Keratinocyte (primary cell): ENCODE data around the gene STEAP1B. TPM values are rescaled to one million over a fixed set of nuclear protein-coding genes. Genes with fewer than 3 reads are reported as not detected.

Experiments
- DNase-seq: peaks from one replicate; pipeline ENCODE4 v3.0.0-alpha.2; 2011; ENCODE audit warnings: low read depth, missing footprints, low spot score
- FAIRE-seq: peaks from 2 replicates; lab custom pipeline; 2011; peaks lifted over from hg19 to GRCh38; lab: Jason Lieb, UNC
- H2AFZ ChIP-seq: 2 replicates; pipeline ENCODE4 v1.6.0; 2012; ENCODE audit warnings: low read length, control low read depth, inconsistent platforms; ENCODE audit not compliant: control insufficient read depth
- H3K27ac ChIP-seq: 2 replicates; pipeline ENCODE4 v1.5.1; 2011; ENCODE audit warnings: low read length; ENCODE audit not compliant: control insufficient read depth, insufficient read depth
- H3K27me3 ChIP-seq: 3 replicates; pipeline ENCODE4 v1.6.0; 2011; ENCODE audit warnings: low read length; ENCODE audit not compliant: control insufficient read depth, insufficient read depth; ENCODE audit errors: extremely low read depth
- H3K36me3 ChIP-seq, 2 experiments: 2 replicates in 1 of 2; 3 replicates in 1 of 2; pipeline ENCODE4 v1.5.1; 2011; ENCODE audit warnings: low read length in 2 of 2, mild to moderate bottlenecking in 1 of 2; ENCODE audit not compliant: control insufficient read depth in 2 of 2, insufficient read depth in 2 of 2; ENCODE audit errors: extremely low read depth in 1 of 2
- H3K4me1 ChIP-seq: 3 replicates; pipeline ENCODE4 v1.5.1; 2011; ENCODE audit warnings: low read length; ENCODE audit not compliant: control insufficient read depth, insufficient read depth; ENCODE audit errors: extremely low read depth
- H3K4me2 ChIP-seq: 3 replicates; pipeline ENCODE4 v1.6.0; 2011; ENCODE audit warnings: low read depth, low read length; ENCODE audit not compliant: control insufficient read depth, insufficient read depth; ENCODE audit errors: extremely low read depth
- H3K4me3 ChIP-seq, 3 experiments: fragments of 200-600 bp in 1 of 3; sonication (generic) in 1 of 3; 2 replicates in 2 of 3; 3 replicates in 1 of 3; pipeline ENCODE4 v1.5.1; 2011 to 2016; ENCODE audit warnings: low read length in 3 of 3, mild to moderate bottlenecking in 3 of 3, control low read depth in 2 of 3, inconsistent platforms in 1 of 3, low read depth in 1 of 3, mixed read lengths in 1 of 3, mixed run types in 1 of 3, moderate library complexity in 1 of 3; ENCODE audit not compliant: control insufficient read depth in 2 of 3, insufficient read depth in 2 of 3; ENCODE audit errors: extremely low read depth in 1 of 3
- H3K79me2 ChIP-seq: 2 replicates; pipeline ENCODE4 v1.6.0; 2012; ENCODE audit warnings: low read length; ENCODE audit not compliant: control insufficient read depth, insufficient read depth
- H3K9ac ChIP-seq: 3 replicates; pipeline ENCODE4 v1.6.0; 2011; ENCODE audit warnings: low read length; ENCODE audit not compliant: control insufficient read depth, insufficient read depth; ENCODE audit errors: extremely low read depth
- H3K9me1 ChIP-seq: 3 replicates; pipeline ENCODE4 v1.6.0; 2011; ENCODE audit warnings: low read length; ENCODE audit not compliant: control insufficient read depth, insufficient read depth; ENCODE audit errors: extremely low read depth
- H3K9me3 ChIP-seq: 2 replicates; pipeline ENCODE4 v1.5.1; 2012; ENCODE audit warnings: low read depth, low read length; ENCODE audit not compliant: control insufficient read depth
- H4K20me1 ChIP-seq: 3 replicates; pipeline ENCODE4 v1.6.0; 2011; ENCODE audit warnings: low read length; ENCODE audit not compliant: control insufficient read depth, insufficient read depth; ENCODE audit errors: extremely low read depth
- EZH2 ChIP-seq: IDR thresholded peaks from one replicate; pipeline ENCODE4 v1.6.1; 2012; ENCODE audit warnings: inconsistent platforms, mild to moderate bottlenecking, low read length, moderate library complexity
- dilution Hi-C: fragments of 300-500 bp; cut with MboI; formaldehyde crosslinking; loops from one replicate; pipeline ENCODE4 v1.7.0; 2020; ENCODE audit warnings: low sequenced_read_pairs; ENCODE audit not compliant: extremely low pct_ligation_motif_present
- polyA plus RNA-seq, 5 experiments: library from polyadenylated mRNA; depleted of rRNA in 3 of 5; stranded (reverse) in 3 of 5; stranded (forward) in 1 of 5; unstranded in 1 of 5; fragments of >200 nt; gene quantifications; 1 replicate in 1 of 5; 2 replicates in 3 of 5; 3 replicates in 1 of 5; pipeline versions ENCODE4 v1.2.1 to v1.2.3, GENCODE V29; 2011 to 2012; ENCODE audit warnings: missing spikeins in 2 of 5, low read depth in 1 of 5, low replicate concordance in 1 of 5
- TF ChIP-seq, protein P1 (sequence below), 3 experiments: IDR thresholded peaks in 1 of 3; conservative IDR thresholded peaks in 1 of 3; optimal IDR thresholded peaks in 1 of 3; 2 replicates in 2 of 3; 3 replicates in 1 of 3; pipeline versions ENCODE3 to v1.5.1; 2011; ENCODE audit warnings: low read length in 3 of 3, mild to moderate bottlenecking in 3 of 3, moderate library complexity in 2 of 3, control low read depth in 1 of 3, inconsistent platforms in 1 of 3; ENCODE audit not compliant: insufficient read depth in 2 of 3; ENCODE audit errors: extremely low read depth in 1 of 3

Gene STEAP1B
- polyA plus RNA-seq, 1 donor (not counting 4 experiments of a cell fraction or from before 2014, with no cell fraction given), result 18.9 TPM

DNA sequence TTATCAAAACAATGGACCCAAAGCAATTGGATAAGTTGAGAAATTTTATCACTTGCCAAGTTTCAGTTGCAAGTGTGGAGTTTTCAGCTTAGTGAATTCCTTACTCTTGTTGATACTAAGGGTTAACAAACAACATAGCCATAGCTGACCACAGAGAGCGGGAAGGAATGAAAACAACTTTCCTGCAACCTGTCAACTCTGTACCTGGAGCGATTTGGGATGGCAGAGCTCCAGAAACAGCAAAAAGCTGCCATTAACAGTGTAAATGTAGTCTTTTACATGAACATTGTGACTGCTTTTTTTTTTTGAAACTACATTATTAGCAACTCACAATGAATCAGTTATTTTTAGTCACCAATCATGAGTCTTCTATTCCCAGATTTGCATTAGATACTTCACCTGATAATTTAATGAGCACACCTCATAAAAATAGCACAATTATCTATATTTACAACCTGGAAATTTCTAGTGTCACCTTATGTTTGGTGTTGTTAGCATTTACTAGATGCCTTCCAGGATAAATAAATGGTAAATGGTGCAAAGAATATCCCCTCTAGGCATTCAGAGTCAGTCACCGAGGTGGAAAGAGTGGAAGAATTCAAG lies 95.5 kb downstream of the STEAP1B start:
- Histone ChIP-seq H3K4me1 (peaks cover 6% of the 10 kb centered on the region), H3K79me2 (no peaks in the 10 kb centered on the region), H3K9ac (no peak overlapping the region), H3K9me1 (no peaks in the 10 kb centered on the region), H3K36me3 (no peaks in the 10 kb centered on the region), H3K27ac (no peak overlapping the region), H3K4me2 (no peak overlapping the region), H3K4me3 (no peak overlapping the region), H3K27me3 (no peaks in the 10 kb centered on the region), H2AFZ (no peak overlapping the region), H4K20me1 (no peaks in the 10 kb centered on the region), H3K9me3 (no peaks in the 10 kb centered on the region)
- DNase-seq (no peak), FAIRE-seq (no peak)
- dilution Hi-C loops, result no loop called here
- TF ChIP-seq, protein P1, sequence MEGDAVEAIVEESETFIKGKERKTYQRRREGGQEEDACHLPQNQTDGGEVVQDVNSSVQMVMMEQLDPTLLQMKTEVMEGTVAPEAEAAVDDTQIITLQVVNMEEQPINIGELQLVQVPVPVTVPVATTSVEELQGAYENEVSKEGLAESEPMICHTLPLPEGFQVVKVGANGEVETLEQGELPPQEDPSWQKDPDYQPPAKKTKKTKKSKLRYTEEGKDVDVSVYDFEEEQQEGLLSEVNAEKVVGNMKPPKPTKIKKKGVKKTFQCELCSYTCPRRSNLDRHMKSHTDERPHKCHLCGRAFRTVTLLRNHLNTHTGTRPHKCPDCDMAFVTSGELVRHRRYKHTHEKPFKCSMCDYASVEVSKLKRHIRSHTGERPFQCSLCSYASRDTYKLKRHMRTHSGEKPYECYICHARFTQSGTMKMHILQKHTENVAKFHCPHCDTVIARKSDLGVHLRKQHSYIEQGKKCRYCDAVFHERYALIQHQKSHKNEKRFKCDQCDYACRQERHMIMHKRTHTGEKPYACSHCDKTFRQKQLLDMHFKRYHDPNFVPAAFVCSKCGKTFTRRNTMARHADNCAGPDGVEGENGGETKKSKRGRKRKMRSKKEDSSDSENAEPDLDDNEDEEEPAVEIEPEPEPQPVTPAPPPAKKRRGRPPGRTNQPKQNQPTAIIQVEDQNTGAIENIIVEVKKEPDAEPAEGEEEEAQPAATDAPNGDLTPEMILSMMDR (optimal IDR thresholded peaks at IDR 0.05 in 1 of 3, IDR thresholded peaks at IDR 0.05 in 1 of 3, conservative IDR thresholded peaks at IDR 0.05 in 1 of 3; ENCODE audit: extremely low read depth in 1 of 3, insufficient read depth in 2 of 3, low read length in 3 of 3), result no peak
- no peak for TF ChIP-seq EZH2

- Histone ChIP-seq H3K9ac (no peak overlapping the region), H4K20me1 (no peaks in the 10 kb centered on the region), H3K9me3 (no peaks in the 10 kb centered on the region), H3K4me2 (no peak overlapping the region), H3K27me3 (no peaks in the 10 kb centered on the region), H3K36me3 (no peaks in the 10 kb centered on the region), H3K4me3 (no peak overlapping the region), H3K79me2 (no peaks in the 10 kb centered on the region), H2AFZ (no peak overlapping the region), H3K27ac (no peak overlapping the region), H3K4me1 (peaks cover 6% of the 10 kb centered on the region), H3K9me1 (no peaks in the 10 kb centered on the region)
- dilution Hi-C loops, result no loop called here
- FAIRE-seq, result no peak
- DNase-seq, result no peak
- TF ChIP-seq EZH2, result no peak
- TF ChIP-seq, protein P1 (optimal IDR thresholded peaks at IDR 0.05 in 1 of 3, IDR thresholded peaks at IDR 0.05 in 1 of 3, conservative IDR thresholded peaks at IDR 0.05 in 1 of 3; ENCODE audit: extremely low read depth in 1 of 3, insufficient read depth in 2 of 3, low read length in 3 of 3), result no peak
These were observed 96.6 kb downstream of the STEAP1B start for GRCh38 chr7:22403344-22403743.
